Transverse colon (tissue), 4 donors: ENCODE data around the gene ARAP2. TPM values are rescaled to one million over a fixed set of nuclear protein-coding genes. Genes with fewer than 3 reads are reported as not detected.

Experiments used
- DNase-seq: peaks from one replicate; pipeline ENCODE4 v3.0.0-alpha.2; 2019
- H3K27ac ChIP-seq, 4 donors: fragments of 200-600 bp; sonication (generic); 2 replicates each; pipeline ENCODE4 v1.5.1; 2016 to 2018; ENCODE audit warnings: inconsistent platforms in 4 of 4
- H3K27me3 ChIP-seq: fragments of 200-600 bp; sonication (generic); 2 replicates; pipeline ENCODE4 v1.5.1; 2017; ENCODE audit warnings: inconsistent platforms
- H3K36me3 ChIP-seq, 4 donors: fragments of 200-600 bp; sonication (generic); 2 replicates each; pipeline ENCODE4 v1.5.1; 2017 to 2019; ENCODE audit warnings: inconsistent platforms in 4 of 4
- H3K4me1 ChIP-seq, 4 donors: fragments of 200-600 bp; sonication (generic); 2 replicates each; pipeline ENCODE4 v1.5.1; 2017 to 2020; ENCODE audit warnings: inconsistent platforms in 4 of 4
- H3K4me3 ChIP-seq, 4 donors: fragments of 200-600 bp; sonication (generic); 1 replicate in 1 of 4; 2 replicates in 3 of 4; pipeline versions ENCODE4 v1.5.1 to v1.6.1; 2017 to 2019; ENCODE audit warnings: inconsistent platforms in 4 of 4
- H3K9me3 ChIP-seq, 2 donors: fragments of 200-600 bp; sonication (generic); 2 replicates each; pipeline ENCODE4 v1.5.1; 2017 to 2019; ENCODE audit warnings: inconsistent platforms in 2 of 2
- CTCF ChIP-seq, 5 experiments: fragments of 200-600 bp in 3 of 5; fragments of 450-650 bp in 2 of 5; sonication (generic) in 3 of 5; IDR thresholded peaks; 1 replicate in 2 of 5; 2 replicates in 3 of 5; pipeline ENCODE4 v1.5.1; 2016 to 2017; ENCODE audit warnings: antibody characterized with exemption in 5 of 5, inconsistent platforms in 3 of 5, mild to moderate bottlenecking in 2 of 5, moderate library complexity in 1 of 5
- EP300 ChIP-seq: sonication (generic); formaldehyde crosslinking; IDR thresholded peaks from one replicate; pipeline ENCODE4 v1.6.1; 2017; ENCODE audit warnings: antibody characterized with exemption, low read depth
- POLR2A ChIP-seq: fragments of 450-650 bp; IDR thresholded peaks from one replicate; pipeline ENCODE4 v1.6.1; 2016; ENCODE audit warnings: antibody characterized with exemption, mild to moderate bottlenecking, moderate library complexity
- POLR2AphosphoS5 ChIP-seq, 3 donors: sonication (generic); formaldehyde crosslinking; IDR thresholded peaks; one replicate each; pipeline ENCODE4 v1.6.1; 2016; ENCODE audit warnings: antibody characterized with exemption in 3 of 3
- WGBS, 2 donors: methylation state at CpG; one replicate each; pipeline ENCODE4 v1.1.5; 2018; ENCODE audit warnings: low coverage in 1 of 2; 5-methylcytosine and 5-hydroxymethylcytosine counted together
- in situ Hi-C, 4 donors: fragments of 200-750 bp; cut with MboI; loops; one replicate each; pipeline versions ENCODE4 v1.15.0 to v1.15.1; 2017; ENCODE audit warnings: low sequenced_read_pairs in 3 of 4, low pct_ligation_motif_present in 1 of 4, low pct_unique_long_range_greater_than_20kb in 1 of 4
- intact Hi-C: fragments of 100-400 bp; cut with DNase I; formaldehyde crosslinking; loops from one replicate; pipeline ENCODE4 v1.15.1; 2023; ENCODE audit warnings: low total_unique reads
- total RNA-seq, 4 donors: library from RNA; depleted of rRNA; stranded (reverse); fragments of >200 nt; gene quantifications; one replicate each; pipeline ENCODE4 v1.1.0, GENCODE V29; 2016

ARAP2 gene
- total RNA-seq, 4 donors from 2014 or later, result 42.3 to 108 (median 50.3) TPM

GRCh38 chr4:36067116-36067515 lies 177.2 kb downstream of the ARAP2 start:
- Histone ChIP-seq H3K4me1 (no peaks in the 10 kb centered on the region), H3K27me3 (no peaks in the 10 kb centered on the region), H3K36me3 (no peaks in the 10 kb centered on the region), H3K27ac (no peak overlapping the region), H3K4me3 (no peak overlapping the region), H3K9me3 (no peaks in the 10 kb centered on the region)
- no peak for TF ChIP-seq CTCF (IDR thresholded peaks at IDR 0.05)
- no peak for TF ChIP-seq POLR2AphosphoS5 (IDR thresholded peaks at IDR 0.05)
- no peak for TF ChIP-seq POLR2A
- no peak for TF ChIP-seq EP300
- 41 to 52% methylated on average over 2 of the region's 2 CpGs for WGBS, 2 donors
- DNase-seq, result no peak
- in situ Hi-C loops, result no loop called here
- intact Hi-C loops, result no loop called here

GRCh38 chr4:36065274-36065871 lies 178.9 kb downstream of the ARAP2 start:
- no peak for DNase-seq
- Histone ChIP-seq H3K4me3 (no peak overlapping the region), H3K36me3 (no peaks in the 10 kb centered on the region), H3K27ac (no peak overlapping the region), H3K9me3 (no peaks in the 10 kb centered on the region), H3K27me3 (no peaks in the 10 kb centered on the region), H3K4me1 (no peaks in the 10 kb centered on the region)
- in situ Hi-C loops, result no loop called here
- 96 to 100% methylated on average over 1 of the region's 1 CpG for WGBS, 2 donors
- TF ChIP-seq EP300 (no peak), POLR2A (no peak), CTCF (IDR thresholded peaks at IDR 0.05) (no peak), POLR2AphosphoS5 (IDR thresholded peaks at IDR 0.05) (no peak)
- intact Hi-C loops, result no loop called here

DNA sequence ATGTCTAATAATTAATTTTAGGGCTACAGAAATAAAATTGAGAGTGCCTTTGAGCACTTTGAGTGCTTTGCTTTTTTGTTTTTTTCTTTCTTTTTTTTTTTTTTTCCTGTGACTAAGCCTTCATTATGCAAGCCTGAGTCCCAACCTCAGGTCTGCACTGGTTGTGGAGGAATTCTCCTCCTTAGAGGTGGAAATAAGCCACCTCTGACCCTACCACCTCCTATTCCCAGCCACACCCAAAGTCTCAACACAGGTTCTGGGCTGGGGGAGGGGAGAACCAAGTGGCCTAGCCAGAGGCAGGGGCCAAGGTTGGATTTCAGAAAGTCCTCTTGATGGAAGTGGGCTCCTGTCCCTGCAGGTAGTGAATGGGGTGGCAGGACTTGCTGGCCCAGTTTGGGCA lies 180.2 kb downstream of the ARAP2 start:
- no peak for DNase-seq
- in situ Hi-C loops, result no loop called here
- Histone ChIP-seq H3K27ac (no peak overlapping the region), H3K4me3 (no peak overlapping the region), H3K9me3 (no peaks in the 10 kb centered on the region), H3K4me1 (no peaks in the 10 kb centered on the region), H3K36me3 (no peaks in the 10 kb centered on the region), H3K27me3 (no peaks in the 10 kb centered on the region)
- intact Hi-C loops, result no loop called here
- TF ChIP-seq POLR2AphosphoS5 (IDR thresholded peaks at IDR 0.05) (no peak), CTCF (IDR thresholded peaks at IDR 0.05) (no peak), POLR2A (no peak), EP300 (no peak)

DNA sequence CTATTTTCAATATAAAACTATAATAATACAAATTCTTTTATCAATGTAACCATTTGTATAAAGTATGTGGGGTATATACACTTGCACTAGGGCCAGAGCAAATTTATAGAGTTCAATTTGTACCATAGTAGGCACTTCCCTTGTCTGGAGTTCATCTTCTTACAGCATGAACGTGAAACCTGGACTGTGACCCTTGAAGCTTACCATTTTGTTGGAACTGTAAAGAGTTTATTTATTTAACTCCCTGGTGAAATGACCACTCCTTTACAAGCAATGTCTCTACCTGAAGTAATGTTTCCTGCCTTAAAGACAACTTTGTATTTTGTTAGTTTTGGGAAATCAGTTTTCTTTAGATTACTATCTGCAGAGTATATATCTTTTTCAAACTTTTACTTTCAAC lies 188.2 kb downstream of the ARAP2 start:
- WGBS, 2 donors, result 38 to 45% methylated on average over 1 of the region's 1 CpG
- Histone ChIP-seq H3K4me3 (no peak overlapping the region), H3K36me3 (no peaks in the 10 kb centered on the region), H3K4me1 (peaks cover 0 to 19% (median 8%) of the 10 kb centered on the region in 4 donors), H3K27me3 (no peaks in the 10 kb centered on the region), H3K9me3 (no peaks in the 10 kb centered on the region), H3K27ac (peak overlapping the region in 2 of 4 donors; percentile 66 to 74)
- TF ChIP-seq POLR2AphosphoS5 (IDR thresholded peaks at IDR 0.05), result no peak
- TF ChIP-seq CTCF (IDR thresholded peaks at IDR 0.05), result no peak
- no peak for TF ChIP-seq EP300
- TF ChIP-seq POLR2A, result no peak
- in situ Hi-C loops, result no loop called here
- intact Hi-C loops, result no loop called here
- no peak for DNase-seq
